GM21423 (cell line): ENCODE measurements around the gene TMEM271.

Experiments
- ATAC-seq: cut with Tn5 transposase; IDR thresholded peaks from one replicate; pipeline ENCODE4 v1.9.1; 2021; ENCODE audit warnings: mild to moderate bottlenecking, moderate library complexity; ENCODE audit not compliant: unreplicated experiment

The TMEM271 gene

GRCh38 chr4:535181-535923, 40.7 kb downstream of the TMEM271 start:
- ATAC-seq: no peak

GRCh38 chr4:534576-535151, 41.4 kb downstream of the TMEM271 start:
- no peak for ATAC-seq

GRCh38 chr4:534101-534575, 42.0 kb downstream of the TMEM271 start:
- ATAC-seq: no peak

GRCh38 chr4:533318-534100, 42.6 kb downstream of the TMEM271 start:
- no peak for ATAC-seq

- ATAC-seq: no peak
Observed at GRCh38 chr4:532588-533317, 43.3 kb downstream of the TMEM271 start.

GRCh38 chr4:531721-532565, 44.2 kb downstream of the TMEM271 start:
- no peak for ATAC-seq

GRCh38 chr4:531076-531475, 45.0 kb downstream of the TMEM271 start:
- no peak for ATAC-seq

GRCh38 chr4:530017-530781, 45.9 kb downstream of the TMEM271 start:
- ATAC-seq: no peak

GRCh38 chr4:529563-529962, 46.5 kb downstream of the TMEM271 start:
- no peak for ATAC-seq

- no peak for ATAC-seq
Observed at GRCh38 chr4:528835-529234, 47.3 kb downstream of the TMEM271 start.

GRCh38 chr4:528296-528695, 47.8 kb downstream of the TMEM271 start:
- ATAC-seq: no peak

- ATAC-seq: no peak
Observed at GRCh38 chr4:526971-527460, 49.1 kb downstream of the TMEM271 start.

- ATAC-seq: no peak
Observed at GRCh38 chr4:526189-526909, 49.7 kb downstream of the TMEM271 start.

- no peak for ATAC-seq
Observed at GRCh38 chr4:525660-526059, 50.4 kb downstream of the TMEM271 start.

GRCh38 chr4:524196-524595, 51.9 kb downstream of the TMEM271 start:
- no peak for ATAC-seq
